Fibroblast of lung (primary cell): ENCODE measurements around the gene PPP1R10. TPM values are rescaled to one million over a fixed set of nuclear protein-coding genes. Genes with fewer than 3 reads are reported as not detected.

ENCODE experiments used
- DNase-seq, 2 donors: peaks; one replicate each; pipeline versions ENCODE4 v3.0.0 to v3.0.0-alpha.2; 2010; ENCODE audit warnings: low read depth in 2 of 2
- H2AFZ ChIP-seq: 2 replicates; pipeline ENCODE4 v1.5.1; 2012; ENCODE audit warnings: low read length, control low read depth, inconsistent platforms
- H3K27ac ChIP-seq: 2 replicates; pipeline ENCODE4 v1.5.1; 2011; ENCODE audit warnings: low read length, control low read depth; ENCODE audit not compliant: insufficient read depth
- H3K27me3 ChIP-seq: 2 replicates; pipeline ENCODE4 v1.5.1; 2011; ENCODE audit warnings: mild to moderate bottlenecking, low read length; ENCODE audit not compliant: control insufficient read depth, insufficient read depth
- H3K36me3 ChIP-seq: 2 replicates; pipeline ENCODE4 v1.5.1; 2011; ENCODE audit warnings: low read length; ENCODE audit not compliant: control insufficient read depth, insufficient read depth
- H3K4me1 ChIP-seq: 2 replicates; pipeline ENCODE4 v1.5.1; 2011; ENCODE audit warnings: low read length; ENCODE audit not compliant: control insufficient read depth, insufficient read depth; ENCODE audit errors: extremely low read depth
- H3K4me2 ChIP-seq: 2 replicates; pipeline ENCODE4 v1.5.1; 2011; ENCODE audit warnings: low read length, control low read depth; ENCODE audit not compliant: insufficient read depth; ENCODE audit errors: extremely low read depth
- H3K4me3 ChIP-seq, 4 experiments: fragments of 200-600 bp in 1 of 4; sonication (generic) in 1 of 4; replicated peaks in 1 of 4; 2 replicates each; pipeline ENCODE4 v1.5.1; 2011 to 2016; ENCODE audit warnings: low read length in 4 of 4, low read depth in 3 of 4, mild to moderate bottlenecking in 3 of 4, control low read depth in 2 of 4, inconsistent platforms in 1 of 4, mixed read lengths in 1 of 4; ENCODE audit not compliant: insufficient read depth in 1 of 4; ENCODE audit errors: control extremely low read depth in 1 of 4
- H3K79me2 ChIP-seq: 2 replicates; pipeline ENCODE4 v1.5.1; 2012; ENCODE audit warnings: mild to moderate bottlenecking, low read length, inconsistent platforms; ENCODE audit not compliant: control insufficient read depth, insufficient read depth
- H3K9ac ChIP-seq: 2 replicates; pipeline ENCODE4 v1.5.1; 2011; ENCODE audit warnings: mild to moderate bottlenecking, low read length, control low read depth; ENCODE audit not compliant: insufficient read depth
- H3K9me3 ChIP-seq: 2 replicates; pipeline ENCODE4 v1.5.1; 2012; ENCODE audit warnings: low read depth, low read length; ENCODE audit not compliant: control insufficient read depth, insufficient read depth
- H4K20me1 ChIP-seq: 2 replicates; pipeline ENCODE4 v1.5.1; 2011; ENCODE audit warnings: low read length; ENCODE audit not compliant: control insufficient read depth, insufficient read depth; ENCODE audit errors: extremely low read depth
- EZH2 ChIP-seq: IDR thresholded peaks from 2 replicates; pipeline ENCODE4 v1.5.1; 2012; ENCODE audit warnings: low read length, control low read depth, mild to moderate bottlenecking; ENCODE audit errors: missing control alignments
- polyA plus RNA-seq, 2 donors: library from polyadenylated mRNA; depleted of rRNA in 1 of 2; stranded (reverse) in 1 of 2; unstranded in 1 of 2; fragments of >200 nt; gene quantifications; 2 replicates each; pipeline ENCODE4 v1.2.1, GENCODE V29; 2011 to 2012; ENCODE audit warnings: missing spikeins in 1 of 2
- total RNA-seq: library from RNA; depleted of rRNA; stranded (reverse); fragments of >200 nt; gene quantifications from 2 replicates; pipeline ENCODE4 v1.2.1, GENCODE V29; 2014
- TF ChIP-seq, protein P1 (sequence below), 2 donors: IDR thresholded peaks in 1 of 2; conservative IDR thresholded peaks in 1 of 2; 1 replicate in 1 of 2; 2 replicates in 1 of 2; pipeline ENCODE4 v1.5.1; 2011 to 2012; ENCODE audit warnings: low read length in 2 of 2, control low read depth in 1 of 2, inconsistent platforms in 1 of 2, low read depth in 1 of 2, mild to moderate bottlenecking in 1 of 2

The PPP1R10 gene
- total and polyA plus RNA-seq, 2 donors (not counting 1 experiment from before 2014, with no cell fraction given): 25.2 to 28.2 TPM

DNA sequence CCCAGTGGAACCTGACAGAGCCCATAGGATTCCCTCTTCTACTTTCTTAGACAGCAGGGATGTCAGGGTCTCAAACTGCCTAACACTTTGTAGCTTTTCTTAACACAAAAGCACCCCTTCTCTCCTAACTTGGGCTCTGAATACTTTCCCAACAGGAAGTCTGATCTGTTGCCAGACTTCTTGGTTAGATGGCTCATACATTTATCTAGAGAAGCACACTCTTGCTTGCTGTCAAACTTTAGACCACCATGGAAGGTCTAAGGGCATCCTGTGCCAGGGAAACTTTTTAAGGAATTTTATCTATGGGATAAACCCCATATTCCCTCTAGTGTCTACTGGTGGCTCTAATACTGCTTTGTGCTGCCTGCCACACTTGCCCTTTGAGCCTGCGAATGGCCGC is 26.6 kb upstream of the PPP1R10 start:
- DNase-seq: no peak

DNA sequence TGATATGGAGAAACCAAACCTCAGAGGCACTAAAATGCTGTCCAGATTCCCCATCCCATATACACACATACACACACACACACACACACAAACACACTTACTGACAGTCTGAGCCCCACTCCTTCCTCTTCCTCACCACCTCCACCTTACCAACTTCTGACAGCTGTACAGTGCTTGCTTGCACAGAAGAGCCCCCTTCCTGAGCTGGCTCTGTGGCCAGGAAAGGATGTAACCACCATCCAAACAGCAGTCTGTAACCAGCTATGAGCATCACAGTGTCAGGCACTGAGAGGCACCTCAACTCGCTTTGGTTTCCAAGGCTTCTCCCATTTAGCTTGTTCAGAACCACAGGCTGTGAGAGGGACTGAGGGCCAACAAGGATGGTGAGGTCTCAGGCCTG is 24.0 kb upstream of the PPP1R10 start:
- no peaks in the 10 kb centered on the region for H3K4me1 ChIP-seq

More for the DNA sequence above, 26.6 kb upstream of the PPP1R10 start:
- Histone ChIP-seq H3K79me2 (peaks cover 11% of the 10 kb centered on the region), H3K27ac (no peak overlapping the region), H4K20me1 (no peaks in the 10 kb centered on the region), H3K4me3 (no peak overlapping the region), H3K36me3 (peaks cover 4% of the 10 kb centered on the region), H3K9me3 (no peaks in the 10 kb centered on the region), H2AFZ (no peak overlapping the region), H3K4me2 (no peak overlapping the region), H3K9ac (no peak overlapping the region), H3K27me3 (no peaks in the 10 kb centered on the region), H3K4me1 (peaks cover 4% of the 10 kb centered on the region)
- TF ChIP-seq, protein P1, sequence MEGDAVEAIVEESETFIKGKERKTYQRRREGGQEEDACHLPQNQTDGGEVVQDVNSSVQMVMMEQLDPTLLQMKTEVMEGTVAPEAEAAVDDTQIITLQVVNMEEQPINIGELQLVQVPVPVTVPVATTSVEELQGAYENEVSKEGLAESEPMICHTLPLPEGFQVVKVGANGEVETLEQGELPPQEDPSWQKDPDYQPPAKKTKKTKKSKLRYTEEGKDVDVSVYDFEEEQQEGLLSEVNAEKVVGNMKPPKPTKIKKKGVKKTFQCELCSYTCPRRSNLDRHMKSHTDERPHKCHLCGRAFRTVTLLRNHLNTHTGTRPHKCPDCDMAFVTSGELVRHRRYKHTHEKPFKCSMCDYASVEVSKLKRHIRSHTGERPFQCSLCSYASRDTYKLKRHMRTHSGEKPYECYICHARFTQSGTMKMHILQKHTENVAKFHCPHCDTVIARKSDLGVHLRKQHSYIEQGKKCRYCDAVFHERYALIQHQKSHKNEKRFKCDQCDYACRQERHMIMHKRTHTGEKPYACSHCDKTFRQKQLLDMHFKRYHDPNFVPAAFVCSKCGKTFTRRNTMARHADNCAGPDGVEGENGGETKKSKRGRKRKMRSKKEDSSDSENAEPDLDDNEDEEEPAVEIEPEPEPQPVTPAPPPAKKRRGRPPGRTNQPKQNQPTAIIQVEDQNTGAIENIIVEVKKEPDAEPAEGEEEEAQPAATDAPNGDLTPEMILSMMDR (conservative IDR thresholded peaks at IDR 0.05 in 1 of 2, IDR thresholded peaks at IDR 0.05 in 1 of 2; ENCODE audit: low read depth in 1 of 2, low read length in 2 of 2): no peak

DNA sequence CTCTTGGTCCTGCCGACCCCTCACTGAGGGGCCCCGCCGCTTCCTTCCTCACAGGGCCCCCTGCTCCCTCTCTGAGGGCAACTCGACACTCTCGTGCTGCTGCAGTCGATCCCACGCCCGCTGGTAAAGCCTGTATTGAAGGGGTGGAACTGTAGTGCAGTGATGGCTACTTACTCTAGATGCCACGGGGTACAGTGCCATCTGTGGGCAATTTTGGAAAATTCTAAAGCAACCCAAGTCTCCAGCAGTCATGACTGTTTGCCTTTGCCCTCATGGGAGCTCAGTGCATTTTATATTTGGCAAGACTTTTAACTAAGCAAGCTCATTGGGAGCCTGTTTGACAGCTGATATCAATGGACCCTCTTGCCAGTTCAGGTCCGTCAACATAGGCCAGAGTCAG is 23.4 kb upstream of the PPP1R10 start:
- Histone ChIP-seq H3K27me3 (no peaks in the 10 kb centered on the region), H3K4me1 (no peaks in the 10 kb centered on the region), H3K79me2 (no peaks in the 10 kb centered on the region), H3K9me3 (no peaks in the 10 kb centered on the region), H2AFZ (no peak overlapping the region), H4K20me1 (no peaks in the 10 kb centered on the region), H3K4me2 (no peak overlapping the region), H3K9ac (no peak overlapping the region), H3K27ac (no peak overlapping the region), H3K4me3 (no peak overlapping the region), H3K36me3 (peaks cover 3% of the 10 kb centered on the region)
- no peak for TF ChIP-seq EZH2
- TF ChIP-seq, protein P1 (conservative IDR thresholded peaks at IDR 0.05 in 1 of 2, IDR thresholded peaks at IDR 0.05 in 1 of 2; ENCODE audit: low read depth in 1 of 2, low read length in 2 of 2): no peak
- no peak for DNase-seq

More for the DNA sequence above, 24.0 kb upstream of the PPP1R10 start:
- no peak overlapping the region for H3K4me3 ChIP-seq
- no peak overlapping the region for H3K27ac ChIP-seq
- H3K9ac ChIP-seq: no peak overlapping the region
- H2AFZ ChIP-seq: no peak overlapping the region
- DNase-seq: no peak
- H3K4me2 ChIP-seq: no peak overlapping the region
- no peaks in the 10 kb centered on the region for H4K20me1 ChIP-seq
- no peaks in the 10 kb centered on the region for H3K79me2 ChIP-seq
- H3K9me3 ChIP-seq: no peaks in the 10 kb centered on the region
- H3K27me3 ChIP-seq: no peaks in the 10 kb centered on the region
- TF ChIP-seq, protein P1 (conservative IDR thresholded peaks at IDR 0.05 in 1 of 2, IDR thresholded peaks at IDR 0.05 in 1 of 2; ENCODE audit: low read depth in 1 of 2, low read length in 2 of 2): no peak
- TF ChIP-seq EZH2: no peak
- H3K36me3 ChIP-seq: peaks cover 3% of the 10 kb centered on the region
